ENCODE results near the gene SMIM41. TPM values are rescaled to one million over a fixed set of nuclear protein-coding genes. Genes with fewer than 3 reads are reported as not detected.
A peak's percentile ranks its signal among the peaks of the same experiment; 100 is the strongest.

SMIM41 gene
- total RNA-seq, 4 donors from 2014 or later, result 4.0 to 12.8 (median 4.6) TPM

GRCh38 chr12:52127683-52128450, 48.4 kb downstream of the SMIM41 start:
- 75 to 78% methylated on average over 8 to 10 of the region's 10 CpGs for whole genome bisulfite sequencing, 2 donors (ENCODE audit: low coverage in 1 of 2)
- peaks cover 12% of the 10 kb centered on the region for H3K27me3 ChIP-seq
- no peak overlapping the region for H3K4me3 ChIP-seq
- H3K36me3 ChIP-seq, result no peaks in the 10 kb centered on the region
- H3K9me3 ChIP-seq, result no peaks in the 10 kb centered on the region
- TF ChIP-seq EP300 (IDR thresholded peaks at IDR 0.05) (no peak), CTCF (IDR thresholded peaks at IDR 0.05) (no peak), POLR2AphosphoS5 (IDR thresholded peaks at IDR 0.05) (no peak), POLR2A (IDR thresholded peaks at IDR 0.05) (no peak)
- peak overlapping the region in 3 of 4 donors; percentile 33 to 69 (median 33) for H3K27ac ChIP-seq
- no peak for ATAC-seq
- peaks cover 0 to 8% (median 0%) of the 10 kb centered on the region in 3 donors for H3K4me1 ChIP-seq

GRCh38 chr12:52130711-52131110, 51.2 kb downstream of the SMIM41 start:
- TF ChIP-seq EP300 (IDR thresholded peaks at IDR 0.05) (no peak), POLR2AphosphoS5 (IDR thresholded peaks at IDR 0.05) (no peak), POLR2A (IDR thresholded peaks at IDR 0.05) (no peak), CTCF (IDR thresholded peaks at IDR 0.05) (no peak)
- H3K27me3 ChIP-seq, result peaks cover 1% of the 10 kb centered on the region
- H3K4me3 ChIP-seq, result no peak overlapping the region
- H3K9me3 ChIP-seq, result no peaks in the 10 kb centered on the region
- no peaks in the 10 kb centered on the region for H3K36me3 ChIP-seq
- WGBS, 2 donors (ENCODE audit: low coverage in 1 of 2), result 61 to 82% methylated on average over 2 to 5 of the region's 5 CpGs
- ATAC-seq, result no peak
- H3K27ac ChIP-seq, result no peak overlapping the region
- H3K4me1 ChIP-seq, result peaks cover 0 to 6% (median 0%) of the 10 kb centered on the region in 3 donors

- TF ChIP-seq CTCF (IDR thresholded peaks at IDR 0.05), result no peak
- no peak for TF ChIP-seq EP300 (IDR thresholded peaks at IDR 0.05)
- no peak for TF ChIP-seq POLR2A (IDR thresholded peaks at IDR 0.05)
- TF ChIP-seq POLR2AphosphoS5 (IDR thresholded peaks at IDR 0.05), result no peak
- 85 to 90% methylated on average over 2 to 3 of the region's 3 CpGs for WGBS, 2 donors (ENCODE audit: low coverage in 1 of 2)
- no peak for ATAC-seq
Observed at GRCh38 chr12:52132754-52133161, 53.3 kb downstream of the SMIM41 start.

GRCh38 chr12:52137746-52138145, 58.2 kb downstream of the SMIM41 start:
- H3K36me3 ChIP-seq, result no peaks in the 10 kb centered on the region
- no peak overlapping the region for H3K27ac ChIP-seq
- no peak for ATAC-seq
- TF ChIP-seq EP300 (IDR thresholded peaks at IDR 0.05) (no peak), CTCF (IDR thresholded peaks at IDR 0.05) (no peak), POLR2A (IDR thresholded peaks at IDR 0.05) (no peak), POLR2AphosphoS5 (IDR thresholded peaks at IDR 0.05) (no peak)
- WGBS, 2 donors (ENCODE audit: low coverage in 1 of 2), result 80% methylated on average over 1 of the region's 5 CpGs; no CpG with 5 or more reads in 1 of the 2 donors
- no peak overlapping the region for H3K4me3 ChIP-seq
- no peaks in the 10 kb centered on the region for H3K4me1 ChIP-seq
- H3K27me3 ChIP-seq, result peaks cover 4% of the 10 kb centered on the region
- no peaks in the 10 kb centered on the region for H3K9me3 ChIP-seq

More at GRCh38 chr12:52132754-52133161, 53.3 kb downstream of the SMIM41 start:
- no peaks in the 10 kb centered on the region for H3K9me3 ChIP-seq
- H3K4me1 ChIP-seq, result no peaks in the 10 kb centered on the region
- H3K4me3 ChIP-seq, result no peak overlapping the region
- no peak overlapping the region for H3K27ac ChIP-seq
- no peaks in the 10 kb centered on the region for H3K36me3 ChIP-seq
- no peaks in the 10 kb centered on the region for H3K27me3 ChIP-seq

GRCh38 chr12:52139147-52139546, 59.6 kb downstream of the SMIM41 start:
- no peak for ATAC-seq

More at GRCh38 chr12:52139147-52139546, 59.6 kb downstream of the SMIM41 start:
- 90 to 100% methylated on average over 1 to 2 of the region's 13 CpGs for WGBS, 2 donors (ENCODE audit: low coverage in 1 of 2)
- no peaks in the 10 kb centered on the region for H3K9me3 ChIP-seq
- TF ChIP-seq CTCF (IDR thresholded peaks at IDR 0.05), result no peak
- TF ChIP-seq EP300 (IDR thresholded peaks at IDR 0.05), result no peak
- no peak for TF ChIP-seq POLR2AphosphoS5 (IDR thresholded peaks at IDR 0.05)
- TF ChIP-seq POLR2A (IDR thresholded peaks at IDR 0.05), result no peak
- H3K27me3 ChIP-seq, result peaks cover 4% of the 10 kb centered on the region
- H3K27ac ChIP-seq, result no peak overlapping the region
- H3K4me1 ChIP-seq, result no peaks in the 10 kb centered on the region
- H3K36me3 ChIP-seq, result no peaks in the 10 kb centered on the region
- no peak overlapping the region for H3K4me3 ChIP-seq

All from gastroesophageal sphincter (tissue), 4 donors.